HEK293 (cell line): Measurements from ENCODE around the gene ATP8B1.

ENCODE experiments used
- CTCF ChIA-PET: fragments of 350-600 bp; formaldehyde crosslinking; extraction: SDS; loops from one replicate; lab custom pipeline; 2021; ENCODE audit warnings: antibody characterized with exemption; lab: Yijun Ruan, JAX
- POLR2A ChIA-PET: fragments of 300-600 bp; formaldehyde crosslinking; extraction: SDS; loops from one replicate; lab custom pipeline; 2020; ENCODE audit warnings: antibody characterized with exemption, inconsistent platforms; lab: Yijun Ruan, JAX
- H3K27ac ChIP-seq: fragments of 200-500 bp; sonication (Bioruptor generic); 2 replicates; pipeline ENCODE4 v1.5.1; 2014; ENCODE audit warnings: low read depth, low read length, control low read depth, inconsistent platforms; ENCODE audit errors: extremely low read depth
- H3K36me3 ChIP-seq, 2 experiments: fragments of 200-500 bp in 1 of 2; sonication (Bioruptor generic) in 1 of 2; 1 replicate in 1 of 2; 2 replicates in 1 of 2; pipeline ENCODE4 v1.5.1; 2014 to 2017; ENCODE audit warnings: inconsistent platforms in 2 of 2, low read length in 2 of 2; ENCODE audit not compliant: control insufficient read depth in 2 of 2, insufficient read depth in 1 of 2
- H3K4me1 ChIP-seq: fragments of 200-500 bp; sonication (Bioruptor generic); 2 replicates; pipeline ENCODE4 v1.5.1; 2014; ENCODE audit warnings: mild to moderate bottlenecking, low read length, inconsistent platforms; ENCODE audit not compliant: control insufficient read depth, insufficient read depth
- H3K4me3 ChIP-seq: 2 replicates; pipeline ENCODE4 v1.5.1; 2011; ENCODE audit warnings: low read depth, mild to moderate bottlenecking, control low read depth, low read length, moderate library complexity
- H3K9me3 ChIP-seq: fragments of 200-500 bp; sonication (Bioruptor generic); 2 replicates; pipeline ENCODE4 v1.5.1; 2014; ENCODE audit warnings: low read depth, low read length, inconsistent platforms; ENCODE audit not compliant: control insufficient read depth, insufficient read depth
- BCL11B ChIP-seq: fragments of 450-650 bp; formaldehyde crosslinking; IDR thresholded peaks from 2 replicates; pipeline ENCODE4 v1.5.1; 2016; ENCODE audit warnings: low read depth, missing biosample characterization, missing genetic modification characterization
- GFI1B ChIP-seq: fragments of 450-650 bp; formaldehyde crosslinking; IDR thresholded peaks from 2 replicates; pipeline ENCODE4 v1.5.1; 2016; ENCODE audit warnings: missing biosample characterization, missing genetic modification characterization
- HOXD13 ChIP-seq: sonication (generic); formaldehyde crosslinking; IDR thresholded peaks from 2 replicates; pipeline ENCODE4 v1.8.0; 2022; ENCODE audit warnings: missing genetic modification reagents, borderline replicate concordance
- MZF1 ChIP-seq: fragments of 450-650 bp; formaldehyde crosslinking; IDR thresholded peaks from 2 replicates; pipeline ENCODE4 v1.5.1; 2017; ENCODE audit warnings: missing biosample characterization, missing genetic modification characterization, borderline replicate concordance
- REPIN1 ChIP-seq: fragments of 450-650 bp; formaldehyde crosslinking; IDR thresholded peaks from 2 replicates; pipeline ENCODE4 v1.5.1; 2017; ENCODE audit warnings: missing biosample characterization, missing genetic modification characterization, low read depth
- WT1 ChIP-seq: fragments of 450-650 bp; formaldehyde crosslinking; IDR thresholded peaks from 2 replicates; pipeline ENCODE4 v1.5.1; 2016; ENCODE audit warnings: missing biosample characterization, missing genetic modification characterization
- ZFHX2 ChIP-seq: fragments of 450-650 bp; formaldehyde crosslinking; conservative IDR thresholded peaks from 2 replicates; pipeline ENCODE4 v1.5.1; 2016; ENCODE audit warnings: missing biosample characterization, missing genetic modification characterization
- ZNF112 ChIP-seq: fragments of 450-650 bp; formaldehyde crosslinking; IDR thresholded peaks from 2 replicates; pipeline ENCODE4 v1.5.0; 2017; ENCODE audit warnings: missing biosample characterization, missing genetic modification characterization
- ZNF148 ChIP-seq: fragments of 450-650 bp; formaldehyde crosslinking; IDR thresholded peaks from 2 replicates; pipeline ENCODE4 v1.5.0; 2017; ENCODE audit warnings: missing biosample characterization, missing genetic modification characterization, borderline replicate concordance
- ZNF23 ChIP-seq: fragments of 450-650 bp; formaldehyde crosslinking; IDR thresholded peaks from 2 replicates; pipeline ENCODE4 v1.5.1; 2016; ENCODE audit warnings: missing biosample characterization, missing genetic modification characterization, borderline replicate concordance
- ZNF24 ChIP-seq: fragments of 450-650 bp; formaldehyde crosslinking; IDR thresholded peaks from 2 replicates; pipeline ENCODE4 v1.5.1; 2016; ENCODE audit warnings: missing biosample characterization, missing genetic modification characterization
- ZNF324 ChIP-seq: fragments of 450-650 bp; formaldehyde crosslinking; IDR thresholded peaks from 2 replicates; pipeline ENCODE4 v1.5.1; 2016; ENCODE audit warnings: missing biosample characterization, missing genetic modification characterization
- ZNF37A ChIP-seq: fragments of 450-650 bp; IDR thresholded peaks from 2 replicates; pipeline ENCODE4 v1.5.1; 2018; ENCODE audit warnings: missing biosample characterization, missing genetic modification characterization
- ZNF404 ChIP-seq: fragments of 450-650 bp; formaldehyde crosslinking; IDR thresholded peaks from 2 replicates; pipeline ENCODE4 v1.5.1; 2017; ENCODE audit warnings: missing biosample characterization, missing genetic modification characterization
- ZNF521 ChIP-seq: fragments of 450-650 bp; formaldehyde crosslinking; IDR thresholded peaks from 2 replicates; pipeline ENCODE4 v1.5.1; 2017; ENCODE audit warnings: missing biosample characterization, mild to moderate bottlenecking, missing genetic modification characterization
- ZNF596 ChIP-seq: fragments of 450-650 bp; IDR thresholded peaks from 2 replicates; pipeline ENCODE4 v1.5.0; 2018; ENCODE audit warnings: missing biosample characterization, mild to moderate bottlenecking, missing genetic modification characterization, moderate library complexity
- ZNF747 ChIP-seq: fragments of 450-650 bp; formaldehyde crosslinking; IDR thresholded peaks from 2 replicates; pipeline ENCODE4 v1.5.1; 2016; ENCODE audit warnings: missing biosample characterization, missing genetic modification characterization
- ZNF830 ChIP-seq: fragments of 450-650 bp; IDR thresholded peaks from 2 replicates; pipeline ENCODE4 v1.5.0; 2018; ENCODE audit warnings: missing biosample characterization, missing genetic modification characterization, low read depth, mild to moderate bottlenecking, moderate library complexity
- ZNF843 ChIP-seq: fragments of 450-650 bp; formaldehyde crosslinking; IDR thresholded peaks from 2 replicates; pipeline ENCODE4 v1.5.1; 2016; ENCODE audit warnings: missing biosample characterization, missing genetic modification characterization
- TF ChIP-seq, protein P1 (sequence below): fragments of 450-650 bp; formaldehyde crosslinking; conservative IDR thresholded peaks from 2 replicates; pipeline ENCODE4 v1.5.1; 2016; ENCODE audit warnings: low read depth, missing biosample characterization, missing genetic modification characterization
- TF ChIP-seq, protein P2 (sequence below): fragments of 450-650 bp; formaldehyde crosslinking; IDR thresholded peaks from 2 replicates; pipeline ENCODE4 v1.5.1; 2016; ENCODE audit warnings: missing biosample characterization, missing genetic modification characterization
- TF ChIP-seq, protein P3 (sequence below): fragments of 450-650 bp; formaldehyde crosslinking; IDR thresholded peaks from 2 replicates; pipeline ENCODE4 v1.5.1; 2016; ENCODE audit warnings: missing biosample characterization, missing genetic modification characterization, borderline replicate concordance

The ATP8B1 gene

GRCh38 chr18:57755473-57756067 lies 47.5 kb downstream of the ATP8B1 start:
- POLR2A ChIA-PET: no interaction called here
- Histone ChIP-seq H3K4me3 (no peak overlapping the region), H3K36me3 (no peaks in the 10 kb centered on the region), H3K4me1 (peaks cover 8% of the 10 kb centered on the region; the same call in 1 of the 2 replicates), H3K9me3 (no peaks in the 10 kb centered on the region), H3K27ac (no peak overlapping the region)
- CTCF ChIA-PET: interaction anchor here (0.6 kb wide), 2 partner anchors 11 to 21 kb away, joined by 3 read pairs; no protein-coding TSS in a partner anchor
- TF ChIP-seq ZNF24 (no peak), REPIN1 (no peak), ZFHX2 (tag by site-specific recombination) (no peak)
- TF ChIP-seq, protein P1, sequence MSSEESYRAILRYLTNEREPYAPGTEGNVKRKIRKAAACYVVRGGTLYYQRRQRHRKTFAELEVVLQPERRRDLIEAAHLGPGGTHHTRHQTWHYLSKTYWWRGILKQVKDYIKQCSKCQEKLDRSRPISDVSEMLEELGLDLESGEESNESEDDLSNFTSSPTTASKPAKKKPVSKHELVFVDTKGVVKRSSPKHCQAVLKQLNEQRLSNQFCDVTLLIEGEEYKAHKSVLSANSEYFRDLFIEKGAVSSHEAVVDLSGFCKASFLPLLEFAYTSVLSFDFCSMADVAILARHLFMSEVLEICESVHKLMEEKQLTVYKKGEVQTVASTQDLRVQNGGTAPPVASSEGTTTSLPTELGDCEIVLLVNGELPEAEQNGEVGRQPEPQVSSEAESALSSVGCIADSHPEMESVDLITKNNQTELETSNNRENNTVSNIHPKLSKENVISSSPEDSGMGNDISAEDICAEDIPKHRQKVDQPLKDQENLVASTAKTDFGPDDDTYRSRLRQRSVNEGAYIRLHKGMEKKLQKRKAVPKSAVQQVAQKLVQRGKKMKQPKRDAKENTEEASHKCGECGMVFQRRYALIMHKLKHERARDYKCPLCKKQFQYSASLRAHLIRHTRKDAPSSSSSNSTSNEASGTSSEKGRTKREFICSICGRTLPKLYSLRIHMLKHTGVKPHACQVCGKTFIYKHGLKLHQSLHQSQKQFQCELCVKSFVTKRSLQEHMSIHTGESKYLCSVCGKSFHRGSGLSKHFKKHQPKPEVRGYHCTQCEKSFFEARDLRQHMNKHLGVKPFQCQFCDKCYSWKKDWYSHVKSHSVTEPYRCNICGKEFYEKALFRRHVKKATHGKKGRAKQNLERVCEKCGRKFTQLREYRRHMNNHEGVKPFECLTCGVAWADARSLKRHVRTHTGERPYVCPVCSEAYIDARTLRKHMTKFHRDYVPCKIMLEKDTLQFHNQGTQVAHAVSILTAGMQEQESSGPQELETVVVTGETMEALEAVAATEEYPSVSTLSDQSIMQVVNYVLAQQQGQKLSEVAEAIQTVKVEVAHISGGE (tag by site-specific recombination): no peak

DNA sequence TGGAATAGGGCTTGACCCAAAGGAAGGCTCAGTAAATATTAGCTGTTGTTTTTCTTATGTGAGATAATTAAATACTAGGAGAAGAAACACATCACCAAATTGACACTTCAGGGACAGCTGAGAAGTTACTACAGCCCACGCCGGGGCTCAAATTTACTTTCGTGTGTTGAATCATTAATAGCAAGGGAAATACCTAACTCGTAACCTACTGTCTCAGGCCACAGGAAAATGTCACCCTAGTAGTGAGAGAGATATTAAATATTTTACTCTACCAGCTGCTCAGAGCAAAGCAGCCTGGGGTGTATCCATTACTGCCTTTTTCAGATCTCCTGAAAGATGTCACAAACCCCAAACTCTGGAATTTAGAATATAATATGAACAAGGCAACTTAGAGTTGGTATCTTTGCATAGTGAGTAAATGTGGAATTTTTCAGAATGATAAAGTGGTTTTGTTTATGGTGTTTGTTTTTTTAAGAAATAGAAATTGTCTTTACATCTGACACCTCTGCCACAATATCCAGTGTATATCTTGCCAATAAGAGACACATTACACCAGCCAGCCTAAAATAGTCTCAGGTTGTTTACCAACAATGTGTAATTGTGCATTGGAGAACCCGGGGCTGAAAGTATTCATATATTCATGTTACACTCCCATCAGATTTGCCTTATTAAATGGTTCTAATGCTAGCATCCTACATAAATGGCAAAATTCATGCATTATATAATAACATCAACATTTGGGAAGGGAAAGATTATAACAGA lies 48.4 kb downstream of the ATP8B1 start:
- CTCF ChIA-PET: interaction anchor here (0.6 kb wide), 2 partner anchors 10 to 94 kb away, joined by 3 read pairs; no protein-coding TSS in a partner anchor
- POLR2A ChIA-PET: no interaction called here
- Histone ChIP-seq H3K9me3 (no peaks in the 10 kb centered on the region), H3K27ac (no peak overlapping the region), H3K4me3 (no peak overlapping the region), H3K36me3 (no peaks in the 10 kb centered on the region), H3K4me1 (peaks cover 8% of the 10 kb centered on the region; the same call in 1 of the 2 replicates)
- TF ChIP-seq ZNF112 (tag by site-specific recombination) (no peak), ZNF521 (tag by site-specific recombination) (no peak), WT1 (tag by site-specific recombination) (no peak), ZNF843 (no peak), ZNF830 (tag by site-specific recombination) (no peak), ZNF148 (no peak)
- TF ChIP-seq, protein P2, sequence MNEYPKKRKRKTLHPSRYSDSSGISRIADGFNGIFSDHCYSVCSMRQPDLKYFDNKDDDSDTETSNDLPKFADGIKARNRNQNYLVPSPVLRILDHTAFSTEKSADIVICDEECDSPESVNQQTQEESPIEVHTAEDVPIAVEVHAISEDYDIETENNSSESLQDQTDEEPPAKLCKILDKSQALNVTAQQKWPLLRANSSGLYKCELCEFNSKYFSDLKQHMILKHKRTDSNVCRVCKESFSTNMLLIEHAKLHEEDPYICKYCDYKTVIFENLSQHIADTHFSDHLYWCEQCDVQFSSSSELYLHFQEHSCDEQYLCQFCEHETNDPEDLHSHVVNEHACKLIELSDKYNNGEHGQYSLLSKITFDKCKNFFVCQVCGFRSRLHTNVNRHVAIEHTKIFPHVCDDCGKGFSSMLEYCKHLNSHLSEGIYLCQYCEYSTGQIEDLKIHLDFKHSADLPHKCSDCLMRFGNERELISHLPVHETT (tag by site-specific recombination): no peak

DNA sequence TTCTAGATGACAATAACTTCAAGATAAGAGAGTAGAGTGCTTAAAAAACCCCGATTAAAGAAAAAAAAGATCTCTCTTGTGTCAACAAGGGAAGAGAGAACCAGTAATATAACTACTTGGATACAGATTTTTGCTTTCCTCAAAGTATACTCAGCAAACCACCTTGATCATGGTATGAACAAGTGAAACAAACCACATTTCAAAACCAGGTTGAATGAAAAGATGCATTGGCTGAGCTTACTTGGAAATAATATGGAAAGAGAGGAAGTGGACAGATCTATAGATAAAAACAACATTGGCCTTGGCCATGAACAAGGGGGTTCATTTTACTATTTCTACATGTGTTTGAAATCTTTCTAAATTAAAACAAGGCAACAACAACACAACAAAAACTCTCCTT lies 50.1 kb downstream of the ATP8B1 start:
- Histone ChIP-seq H3K36me3 (no peaks in the 10 kb centered on the region), H3K4me3 (no peak overlapping the region), H3K4me1 (peaks cover 23% of the 10 kb centered on the region), H3K9me3 (no peaks in the 10 kb centered on the region), H3K27ac (no peak overlapping the region)
- CTCF ChIA-PET: interaction anchor here (0.6 to 0.9 kb wide), 2 partner anchors 15 to 123 kb away, joined by 3 read pairs; no protein-coding TSS in a partner anchor
- POLR2A ChIA-PET: interaction anchor here (0.7 kb wide), 1 partner anchor 1243 kb away, joined by 4 read pairs; no protein-coding TSS in a partner anchor
- TF ChIP-seq GFI1B (tag by site-specific recombination): no peak
- TF ChIP-seq ZNF596: no peak
- no peak for TF ChIP-seq HOXD13 (CRISPR knock-in tag)
- TF ChIP-seq ZNF23 (tag by site-specific recombination): no peak
- TF ChIP-seq ZNF404 (tag by site-specific recombination): no peak
- no peak for TF ChIP-seq ZNF747 (tag by site-specific recombination)
- TF ChIP-seq, protein P3, sequence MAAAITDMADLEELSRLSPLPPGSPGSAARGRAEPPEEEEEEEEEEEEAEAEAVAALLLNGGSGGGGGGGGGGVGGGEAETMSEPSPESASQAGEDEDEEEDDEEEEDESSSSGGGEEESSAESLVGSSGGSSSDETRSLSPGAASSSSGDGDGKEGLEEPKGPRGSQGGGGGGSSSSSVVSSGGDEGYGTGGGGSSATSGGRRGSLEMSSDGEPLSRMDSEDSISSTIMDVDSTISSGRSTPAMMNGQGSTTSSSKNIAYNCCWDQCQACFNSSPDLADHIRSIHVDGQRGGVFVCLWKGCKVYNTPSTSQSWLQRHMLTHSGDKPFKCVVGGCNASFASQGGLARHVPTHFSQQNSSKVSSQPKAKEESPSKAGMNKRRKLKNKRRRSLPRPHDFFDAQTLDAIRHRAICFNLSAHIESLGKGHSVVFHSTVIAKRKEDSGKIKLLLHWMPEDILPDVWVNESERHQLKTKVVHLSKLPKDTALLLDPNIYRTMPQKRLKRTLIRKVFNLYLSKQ (tag by site-specific recombination): no peak
- TF ChIP-seq ZNF324 (tag by site-specific recombination): no peak
- no peak for TF ChIP-seq BCL11B (tag by site-specific recombination)
- no peak for TF ChIP-seq MZF1 (tag by site-specific recombination)
- TF ChIP-seq ZNF37A (tag by site-specific recombination): no peak
